Neural progenitor cell (in vitro differentiated cells): ENCODE results near the gene MEIS2. TPM values are rescaled to one million over a fixed set of nuclear protein-coding genes. Genes with fewer than 3 reads are reported as not detected.

Experiments used
- DNase-seq: peaks from one replicate; pipeline ENCODE4 v3.0.0-alpha.2; 2016; ENCODE audit warnings: low spot score
- H2AFZ ChIP-seq: fragments of 200-600 bp; sonication (generic); replicated peaks from 2 replicates; pipeline ENCODE4 v1.6.1; 2016; ENCODE audit warnings: antibody characterized with exemption
- H3F3A ChIP-seq: fragments of 200-600 bp; sonication (generic); 2 replicates; pipeline ENCODE4 v1.6.1; 2016; ENCODE audit warnings: antibody characterized with exemption, low read depth
- H3K27ac ChIP-seq: fragments of 200-600 bp; sonication (generic); 2 replicates; pipeline ENCODE4 v1.5.1; 2016; ENCODE audit warnings: mild to moderate bottlenecking
- H3K27me3 ChIP-seq: fragments of 200-600 bp; sonication (generic); 2 replicates; pipeline ENCODE4 v1.6.1; 2016; ENCODE audit warnings: mild to moderate bottlenecking, moderate library complexity
- H3K36me3 ChIP-seq: fragments of 200-600 bp; sonication (generic); 2 replicates; pipeline ENCODE4 v1.5.1; 2016
- H3K4me1 ChIP-seq: fragments of 200-600 bp; sonication (generic); 2 replicates; pipeline ENCODE4 v1.6.1; 2016; ENCODE audit warnings: mixed run types
- H3K4me2 ChIP-seq: fragments of 200-600 bp; sonication (generic); 2 replicates; pipeline ENCODE4 v1.6.1; 2016
- H3K4me3 ChIP-seq: fragments of 200-600 bp; sonication (generic); 2 replicates; pipeline ENCODE4 v1.5.1; 2016
- H3K79me2 ChIP-seq: fragments of 200-600 bp; sonication (generic); 2 replicates; pipeline ENCODE4 v1.6.1; 2016; ENCODE audit warnings: low read depth
- H3K9ac ChIP-seq: fragments of 200-600 bp; sonication (generic); 2 replicates; pipeline ENCODE4 v1.6.1; 2016
- H3K9me3 ChIP-seq: fragments of 200-600 bp; sonication (generic); 2 replicates; pipeline ENCODE4 v1.5.1; 2016; ENCODE audit warnings: low read depth
- H4K20me1 ChIP-seq: fragments of 200-600 bp; sonication (generic); 2 replicates; pipeline ENCODE4 v1.6.1; 2016; ENCODE audit warnings: low read depth
- H3K27ac Mint-ChIP-seq: 3 replicates; pipeline ENCODE4 v1.8.0; 2021; ENCODE audit warnings: mixed read lengths
- H3K27me3 Mint-ChIP-seq: 2 replicates; pipeline ENCODE4 v1.8.0; 2022; ENCODE audit warnings: low read depth, mild to moderate bottlenecking, inconsistent platforms, moderate library complexity, mixed read lengths; ENCODE audit not compliant: insufficient read depth
- H3K36me3 Mint-ChIP-seq: 3 replicates; pipeline ENCODE4 v1.8.0; 2021; ENCODE audit warnings: mixed read lengths
- H3K4me1 Mint-ChIP-seq: 3 replicates; pipeline ENCODE4 v1.8.0; 2021; ENCODE audit warnings: mixed read lengths
- H3K4me3 Mint-ChIP-seq: 3 replicates; pipeline ENCODE4 v1.8.0; 2021; ENCODE audit warnings: mild to moderate bottlenecking, moderate library complexity, mixed read lengths
- H3K9me3 Mint-ChIP-seq: 3 replicates; pipeline ENCODE4 v1.8.0; 2020; ENCODE audit warnings: mixed read lengths
- EZH2 ChIP-seq: fragments of 200-600 bp; sonication (generic); IDR thresholded peaks from 2 replicates; pipeline ENCODE4 v1.6.1; 2017; ENCODE audit warnings: antibody characterized with exemption, mild to moderate bottlenecking, moderate library complexity
- EZH2phosphoT487 ChIP-seq: fragments of 200-600 bp; sonication (generic); IDR thresholded peaks from 2 replicates; pipeline ENCODE4 v1.6.1; 2017; ENCODE audit warnings: antibody characterized with exemption
- total RNA-seq: library from RNA; depleted of rRNA; stranded (reverse); fragments of >200 nt; gene quantifications from 2 replicates; pipeline ENCODE4 v1.2.3, GENCODE V29; 2015; ENCODE audit warnings: low replicate concordance
- TF ChIP-seq, protein P1 (sequence below): fragments of 200-600 bp; sonication (generic); IDR thresholded peaks from 2 replicates; pipeline ENCODE4 v1.5.1; 2017; ENCODE audit warnings: antibody characterized with exemption, mild to moderate bottlenecking

Gene MEIS2
- total RNA-seq, 1 donor from 2014 or later: 18.3 TPM

DNA sequence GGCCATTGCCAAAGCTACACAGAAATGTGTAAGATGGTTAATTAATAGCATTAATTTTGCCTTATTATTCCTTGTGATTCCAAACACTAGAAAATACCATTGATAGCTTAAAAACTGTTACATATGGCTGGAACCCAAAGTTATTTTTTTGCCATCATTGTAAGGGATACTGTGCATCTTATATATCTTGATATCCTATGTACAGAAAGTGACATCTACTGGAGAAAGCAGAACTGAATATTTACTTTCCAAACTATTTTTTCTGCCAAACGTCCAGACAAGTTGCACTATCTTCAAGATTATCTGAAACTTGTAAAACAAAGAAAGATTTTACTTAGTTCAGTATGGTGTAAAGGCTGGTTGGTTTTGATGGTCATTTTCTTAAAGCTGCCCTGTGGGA, 33.3 kb upstream of the MEIS2 start:
- no peaks in the 10 kb centered on the region for H3K36me3 Mint-ChIP-seq
- no peak for DNase-seq
- no peaks in the 10 kb centered on the region for H3K9me3 ChIP-seq
- no peak overlapping the region for H3K4me2 ChIP-seq
- no peaks in the 10 kb centered on the region for H3K27me3 ChIP-seq
- no peak overlapping the region for H3K27ac Mint-ChIP-seq
- H3K4me1 ChIP-seq: peaks cover 15% of the 10 kb centered on the region
- no peak for TF ChIP-seq EZH2
- TF ChIP-seq, protein P1, sequence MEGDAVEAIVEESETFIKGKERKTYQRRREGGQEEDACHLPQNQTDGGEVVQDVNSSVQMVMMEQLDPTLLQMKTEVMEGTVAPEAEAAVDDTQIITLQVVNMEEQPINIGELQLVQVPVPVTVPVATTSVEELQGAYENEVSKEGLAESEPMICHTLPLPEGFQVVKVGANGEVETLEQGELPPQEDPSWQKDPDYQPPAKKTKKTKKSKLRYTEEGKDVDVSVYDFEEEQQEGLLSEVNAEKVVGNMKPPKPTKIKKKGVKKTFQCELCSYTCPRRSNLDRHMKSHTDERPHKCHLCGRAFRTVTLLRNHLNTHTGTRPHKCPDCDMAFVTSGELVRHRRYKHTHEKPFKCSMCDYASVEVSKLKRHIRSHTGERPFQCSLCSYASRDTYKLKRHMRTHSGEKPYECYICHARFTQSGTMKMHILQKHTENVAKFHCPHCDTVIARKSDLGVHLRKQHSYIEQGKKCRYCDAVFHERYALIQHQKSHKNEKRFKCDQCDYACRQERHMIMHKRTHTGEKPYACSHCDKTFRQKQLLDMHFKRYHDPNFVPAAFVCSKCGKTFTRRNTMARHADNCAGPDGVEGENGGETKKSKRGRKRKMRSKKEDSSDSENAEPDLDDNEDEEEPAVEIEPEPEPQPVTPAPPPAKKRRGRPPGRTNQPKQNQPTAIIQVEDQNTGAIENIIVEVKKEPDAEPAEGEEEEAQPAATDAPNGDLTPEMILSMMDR: peak; percentile 22
- H3K36me3 ChIP-seq: no peaks in the 10 kb centered on the region
- H3K4me3 Mint-ChIP-seq: no peak overlapping the region
- H3K9me3 Mint-ChIP-seq: no peaks in the 10 kb centered on the region
- H2AFZ ChIP-seq: no peak overlapping the region
- H3K9ac ChIP-seq: no peak overlapping the region
- H3K4me3 ChIP-seq: no peak overlapping the region
- no peaks in the 10 kb centered on the region for H3K79me2 ChIP-seq
- H3K4me1 Mint-ChIP-seq: no peaks in the 10 kb centered on the region
- no peak overlapping the region for H3K27ac ChIP-seq
- H3K27me3 Mint-ChIP-seq: no peaks in the 10 kb centered on the region
- no peaks in the 10 kb centered on the region for H4K20me1 ChIP-seq
- no peaks in the 10 kb centered on the region for H3F3A ChIP-seq

DNA sequence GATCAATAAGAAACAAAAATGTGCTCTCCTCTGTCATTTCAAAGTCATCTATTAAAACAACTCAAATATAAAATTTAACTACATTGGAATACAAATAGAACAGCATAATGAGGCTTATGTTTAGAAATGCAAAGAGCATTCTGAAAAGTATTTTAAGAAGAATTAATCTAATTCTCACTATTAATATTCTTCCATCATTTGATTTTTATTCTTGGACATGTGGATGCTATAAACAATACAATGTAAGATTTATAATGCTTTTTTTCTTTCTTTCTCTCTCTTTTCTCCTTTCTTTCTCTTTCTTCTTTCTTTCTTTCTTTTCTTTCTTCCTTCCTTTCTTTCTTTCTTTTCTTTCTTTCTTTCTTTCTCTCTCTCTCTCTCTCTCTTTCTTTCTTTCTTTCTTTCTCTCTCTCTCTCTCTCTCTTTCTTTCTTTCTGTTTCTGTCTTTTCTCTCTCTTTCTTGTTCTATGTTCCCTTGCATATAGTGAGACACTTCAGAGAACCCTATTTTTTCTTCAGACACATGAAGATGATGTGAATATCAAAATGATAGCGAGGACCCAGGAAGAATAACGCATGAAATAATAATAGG, 32.6 kb upstream of the MEIS2 start:
- TF ChIP-seq, protein P1: no peak
- TF ChIP-seq EZH2phosphoT487: no peak
- TF ChIP-seq EZH2: no peak
- Mint-ChIP-seq H3K4me3 (no peak overlapping the region), H3K27me3 (no peaks in the 10 kb centered on the region), H3K27ac (no peak overlapping the region), H3K36me3 (no peaks in the 10 kb centered on the region), H3K4me1 (no peaks in the 10 kb centered on the region), H3K9me3 (no peaks in the 10 kb centered on the region)
- H3K27me3 ChIP-seq: no peaks in the 10 kb centered on the region
- no peak overlapping the region for H3K4me3 ChIP-seq
- H4K20me1 ChIP-seq: no peaks in the 10 kb centered on the region
- no peaks in the 10 kb centered on the region for H3F3A ChIP-seq
- no peak overlapping the region for H2AFZ ChIP-seq
- H3K36me3 ChIP-seq: no peaks in the 10 kb centered on the region
- no peak overlapping the region for H3K4me2 ChIP-seq
- no peak for DNase-seq
- peaks cover 15% of the 10 kb centered on the region for H3K4me1 ChIP-seq
- no peak overlapping the region for H3K9ac ChIP-seq
- H3K79me2 ChIP-seq: no peaks in the 10 kb centered on the region
- no peak overlapping the region for H3K27ac ChIP-seq
- no peaks in the 10 kb centered on the region for H3K9me3 ChIP-seq

DNA sequence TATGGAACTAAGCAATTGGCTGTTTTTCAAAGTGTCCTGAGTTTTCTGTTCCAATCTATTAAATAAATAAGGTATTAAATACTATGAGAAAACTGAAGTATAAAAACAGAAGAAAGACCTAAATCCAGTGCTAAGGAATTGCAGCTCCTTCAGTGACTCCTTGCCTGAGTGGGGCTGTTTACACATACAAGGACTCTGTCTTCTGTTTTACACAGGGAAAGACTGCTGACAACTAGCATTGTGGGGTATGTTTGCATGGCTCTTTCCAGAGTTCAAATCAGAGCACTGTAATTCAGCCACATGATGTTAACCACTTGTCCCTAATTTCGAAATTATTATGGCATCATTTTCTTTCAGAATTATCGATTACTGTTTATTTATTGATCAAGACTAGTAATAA, 31.3 kb upstream of the MEIS2 start:
- Mint-ChIP-seq H3K27me3 (no peaks in the 10 kb centered on the region), H3K27ac (no peak overlapping the region), H3K4me3 (no peak overlapping the region), H3K9me3 (no peaks in the 10 kb centered on the region), H3K36me3 (no peaks in the 10 kb centered on the region), H3K4me1 (no peaks in the 10 kb centered on the region)
- no peak overlapping the region for H2AFZ ChIP-seq
- no peak overlapping the region for H3K27ac ChIP-seq
- H3K79me2 ChIP-seq: no peaks in the 10 kb centered on the region
- H3K4me1 ChIP-seq: peaks cover 15% of the 10 kb centered on the region
- H3K4me3 ChIP-seq: no peak overlapping the region
- TF ChIP-seq, protein P1: no peak
- no peak for TF ChIP-seq EZH2phosphoT487
- no peak for TF ChIP-seq EZH2
- no peaks in the 10 kb centered on the region for H3F3A ChIP-seq
- DNase-seq: no peak
- no peaks in the 10 kb centered on the region for H3K9me3 ChIP-seq
- H3K27me3 ChIP-seq: no peaks in the 10 kb centered on the region
- no peaks in the 10 kb centered on the region for H4K20me1 ChIP-seq
- H3K4me2 ChIP-seq: no peak overlapping the region
- no peak overlapping the region for H3K9ac ChIP-seq
- H3K36me3 ChIP-seq: no peaks in the 10 kb centered on the region
